Epithelial cell of esophagus (primary cell): ENCODE results near the gene AK2.

Source experiments
- DNase-seq: peaks from one replicate; pipeline ENCODE4 v3.0.0; 2010; ENCODE audit warnings: low read depth
- H3K4me3 ChIP-seq: 2 replicates; pipeline ENCODE4 v1.5.1; 2011; ENCODE audit warnings: mild to moderate bottlenecking, low read length, control low read depth
- CTCF ChIP-seq: IDR thresholded peaks from 2 replicates; pipeline ENCODE4 v1.5.1; 2011; ENCODE audit warnings: low read depth, mild to moderate bottlenecking, low read length, control low read depth, inconsistent platforms; ENCODE audit not compliant: insufficient read depth; ENCODE audit errors: missing control alignments

The AK2 gene

DNA sequence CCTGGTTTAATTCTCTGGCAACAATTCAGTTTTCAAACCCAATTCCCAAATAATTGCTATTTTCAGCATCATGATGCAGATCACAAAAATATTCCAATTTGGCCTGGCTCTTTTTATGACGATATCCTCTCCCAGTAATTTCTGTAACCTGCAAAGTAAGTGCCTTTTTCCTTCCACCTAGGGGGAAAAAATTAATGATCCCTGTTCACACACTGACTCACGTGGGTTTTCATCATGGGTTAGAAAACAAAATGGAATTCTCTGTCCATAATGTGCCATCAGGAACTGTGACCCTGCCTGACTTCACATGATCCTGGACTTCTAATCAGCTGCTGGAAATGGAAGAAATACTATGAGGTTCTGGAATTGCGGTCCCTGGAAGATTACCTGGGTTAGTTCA lies 24.5 kb downstream of the AK2 start:
- no peak overlapping the region for H3K4me3 ChIP-seq
- no peak for TF ChIP-seq CTCF
- no peak for DNase-seq

DNA sequence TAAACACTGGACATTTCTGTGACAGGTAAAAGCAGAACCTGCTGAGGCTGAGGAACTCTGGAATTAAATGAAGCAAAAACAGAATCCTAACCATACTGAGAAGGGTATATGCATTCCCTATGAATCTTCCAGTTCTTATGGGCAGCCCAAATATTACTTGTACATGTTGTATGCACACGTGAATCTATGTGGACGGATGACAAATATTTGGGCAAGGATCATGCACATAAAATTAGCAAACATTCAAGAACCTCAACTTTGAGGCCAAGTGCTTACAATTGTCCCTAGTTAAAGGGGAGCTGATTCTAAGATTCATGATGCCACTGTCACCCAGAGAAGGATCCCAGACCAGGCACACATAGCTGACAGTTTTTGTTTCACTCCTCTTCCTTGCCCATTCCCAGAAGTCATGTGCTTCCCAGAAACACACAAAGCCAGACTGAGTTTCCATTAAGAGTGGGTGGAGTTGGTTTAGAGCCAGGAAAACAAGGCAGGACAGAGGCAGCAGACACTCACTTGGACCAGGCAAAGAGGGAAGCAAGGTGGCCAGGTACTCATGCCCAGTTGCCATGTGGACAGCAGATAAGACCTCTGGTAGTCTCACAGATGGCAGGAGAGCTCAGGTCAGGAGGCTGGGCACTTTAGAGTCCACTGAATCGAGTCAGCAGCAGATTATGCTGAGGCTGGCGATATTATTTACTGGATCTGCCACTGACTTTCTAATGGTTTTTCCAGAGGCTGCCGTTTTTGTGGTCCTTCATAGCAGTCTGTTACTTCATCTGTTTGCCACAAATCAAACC lies 25.6 kb downstream of the AK2 start:
- DNase-seq, result no peak
- H3K4me3 ChIP-seq, result no peak overlapping the region
- no peak for TF ChIP-seq CTCF

DNA sequence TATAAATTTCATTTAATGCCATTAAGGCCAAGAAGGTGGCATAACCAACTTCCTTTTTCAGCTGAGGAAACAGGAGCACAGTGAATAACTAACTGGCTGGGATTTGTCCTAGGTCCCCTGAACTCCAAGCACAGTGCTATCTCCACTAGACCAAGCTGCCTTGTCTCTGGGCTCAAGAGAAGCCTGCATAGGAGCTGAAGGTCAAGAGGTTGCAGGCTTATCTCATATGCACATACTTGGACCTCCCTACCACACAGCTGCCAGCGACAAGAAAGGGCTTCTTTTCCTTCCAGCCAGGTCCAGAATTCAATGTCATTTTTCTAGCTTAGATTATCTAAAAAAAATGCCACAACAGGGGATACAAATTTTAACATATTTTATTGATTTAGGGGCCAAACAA lies 27.1 kb downstream of the AK2 start:
- TF ChIP-seq CTCF, result no peak
- DNase-seq, result no peak
- no peak overlapping the region for H3K4me3 ChIP-seq

DNA sequence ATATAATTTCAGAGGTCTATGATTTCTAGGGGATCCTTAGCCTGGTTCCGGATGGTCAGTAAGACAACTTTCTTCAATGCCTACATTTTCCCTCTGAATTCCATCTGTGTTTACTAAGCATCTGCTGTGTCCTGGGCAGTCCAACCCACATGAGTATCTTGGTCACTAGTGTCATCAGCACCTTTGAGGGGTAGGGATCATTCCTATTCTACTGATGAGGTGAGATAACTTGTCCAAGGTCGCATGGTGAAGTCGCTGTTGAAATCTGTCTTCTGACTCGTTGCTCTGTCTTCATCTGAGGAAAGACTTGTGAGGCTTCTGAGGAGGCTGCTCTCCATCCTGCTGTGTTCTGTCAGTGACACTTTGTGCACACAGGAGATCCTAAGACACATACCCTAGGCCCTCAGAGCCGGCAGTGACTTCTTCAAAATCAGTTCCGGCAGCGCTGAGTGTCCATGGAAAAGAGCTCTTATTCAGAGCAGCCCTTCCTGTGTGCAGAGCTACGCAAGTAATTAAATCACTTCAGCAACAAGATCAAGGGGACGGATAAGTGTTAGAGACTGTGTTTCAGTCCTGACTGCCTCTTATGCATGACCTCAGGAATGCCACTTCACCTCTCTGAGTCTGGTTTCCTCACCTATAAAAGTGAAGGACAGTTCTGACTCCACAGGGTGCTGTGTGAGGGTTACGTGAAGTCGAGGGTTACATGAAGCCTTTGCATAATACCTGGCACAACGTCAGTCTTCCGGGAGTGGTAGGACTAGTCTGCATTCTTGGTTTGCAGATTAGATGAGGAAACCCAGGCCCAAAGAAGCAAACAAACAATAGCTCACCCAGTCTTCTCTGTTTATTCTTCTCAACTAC lies 28.4 kb downstream of the AK2 start:
- H3K4me3 ChIP-seq, result no peak overlapping the region
- DNase-seq, result peak; percentile 90
- TF ChIP-seq CTCF, result no peak

GRCh38 chr1:33007190-33008050 lies 29.3 kb downstream of the AK2 start:
- TF ChIP-seq CTCF, result peak; percentile 78
- H3K4me3 ChIP-seq, result no peak overlapping the region
- DNase-seq, result peak; percentile 96

DNA sequence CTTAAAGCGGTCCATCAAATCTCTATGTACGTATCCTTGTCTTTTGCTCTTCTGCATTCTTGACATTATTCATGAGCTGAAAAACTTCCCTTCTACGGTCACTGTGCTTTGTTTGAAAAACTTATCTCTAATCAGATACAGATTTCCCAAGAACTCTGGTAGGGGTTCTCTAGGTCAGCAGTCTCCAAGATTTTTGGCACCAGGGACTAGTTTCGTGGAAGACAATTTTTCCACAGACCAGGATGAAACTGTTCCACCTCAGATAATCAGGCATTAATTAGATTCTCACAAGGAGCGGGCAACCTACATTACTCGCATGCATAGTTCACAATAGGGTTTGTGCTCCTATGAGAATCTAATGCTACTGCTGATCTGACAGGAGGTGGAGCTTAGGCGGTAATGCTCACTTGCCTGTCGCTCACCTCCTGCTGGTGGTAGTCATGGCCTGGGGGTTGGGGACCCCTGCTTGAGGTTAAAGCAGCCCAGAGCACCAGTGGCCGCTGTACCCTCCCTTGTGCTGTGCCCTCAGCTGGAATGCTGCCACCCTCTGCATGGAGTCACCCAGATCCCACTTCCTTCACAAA lies 30.8 kb downstream of the AK2 start:
- TF ChIP-seq CTCF, result no peak
- H3K4me3 ChIP-seq, result no peak overlapping the region
- no peak for DNase-seq
